Lung (tissue), 12 donors: ENCODE measurements around the gene CCDC157. TPM values are rescaled to one million over a fixed set of nuclear protein-coding genes. Genes with fewer than 3 reads are reported as not detected.

Experiments
- ATAC-seq: fragments of 200-7000 bp; cut with Tn5 transposase; one replicate; pipeline ENCODE4 v1.9.1; 2020; ENCODE audit warnings: moderate number of reproducible peaks; ENCODE audit not compliant: insufficient read depth, low FRiP score
- DNase-seq, 3 donors: peaks; one replicate each; pipeline ENCODE4 v3.0.0-alpha.2; 2013 to 2017
- H3K27ac ChIP-seq, 2 donors: one replicate each; pipeline ENCODE4 v1.5.1; 2013; ENCODE audit warnings: mild to moderate bottlenecking in 2 of 2, moderate library complexity in 2 of 2, control low read depth in 1 of 2, inconsistent platforms in 1 of 2, low read depth in 1 of 2, low read length in 1 of 2
- H3K27me3 ChIP-seq, 3 donors: one replicate each; pipeline ENCODE4 v1.5.1; 2013; ENCODE audit warnings: low read length in 2 of 3; ENCODE audit not compliant: control insufficient read depth in 3 of 3, insufficient read depth in 3 of 3
- H3K36me3 ChIP-seq, 4 donors: one replicate each; pipeline ENCODE4 v1.5.1; 2013; ENCODE audit warnings: low read length in 4 of 4, mild to moderate bottlenecking in 1 of 4, moderate library complexity in 1 of 4; ENCODE audit not compliant: control insufficient read depth in 4 of 4, insufficient read depth in 4 of 4
- H3K4me1 ChIP-seq, 5 donors: one replicate each; pipeline ENCODE4 v1.5.1; 2013; ENCODE audit warnings: low read length in 5 of 5, mild to moderate bottlenecking in 2 of 5, moderate library complexity in 1 of 5; ENCODE audit not compliant: control insufficient read depth in 5 of 5, insufficient read depth in 5 of 5
- H3K4me3 ChIP-seq: one replicate; pipeline ENCODE4 v1.5.1; 2013; ENCODE audit warnings: mild to moderate bottlenecking, control low read depth, moderate library complexity
- H3K9ac ChIP-seq, 2 donors: one replicate each; pipeline ENCODE4 v1.5.1; 2013; ENCODE audit warnings: low read length in 2 of 2, control low read depth in 1 of 2; ENCODE audit not compliant: insufficient read depth in 1 of 2
- H3K9me3 ChIP-seq, 4 donors: one replicate each; pipeline ENCODE4 v1.5.1; 2013; ENCODE audit warnings: low read length in 3 of 4, mild to moderate bottlenecking in 1 of 4, moderate library complexity in 1 of 4; ENCODE audit not compliant: control insufficient read depth in 4 of 4, insufficient read depth in 3 of 4
- WGBS, 2 donors: extraction: QIAGEN DNeasy Blood & Tissue Kit; methylation state at CpG; one replicate each; pipeline ENCODE4 v1.1.7; 2013; 5-methylcytosine and 5-hydroxymethylcytosine counted together
- polyA plus RNA-seq, 2 donors: library from polyadenylated mRNA; stranded (reverse); fragments of 200-250 nt; gene quantifications; one replicate each; pipeline ENCODE4 v1.2.1, GENCODE V29; 2013
- total RNA-seq, 2 donors: library from RNA; depleted of rRNA in 1 of 2; stranded (reverse); fragments of >200 nt in 1 of 2; gene quantifications; one replicate each; pipeline ENCODE4 v1.2.1, GENCODE V29; 2014 to 2021
- TF ChIP-seq, protein P1 (sequence below): IDR thresholded peaks from 2 replicates; pipeline ENCODE4 v1.5.1; 2012; ENCODE audit warnings: mild to moderate bottlenecking; ENCODE audit errors: control extremely low read depth, extremely low read depth
- donor health status: control.
- donor health status: control.
- donor health status: Bipolar disorder and iron deficiency.
- donor health status: healthy.
- donor health status: DM: yes; HTN: yes; CAD: no.

CCDC157 gene
- total and polyA plus RNA-seq, 4 donors: 4.1 to 11.9 (median 8.5) TPM

DNA sequence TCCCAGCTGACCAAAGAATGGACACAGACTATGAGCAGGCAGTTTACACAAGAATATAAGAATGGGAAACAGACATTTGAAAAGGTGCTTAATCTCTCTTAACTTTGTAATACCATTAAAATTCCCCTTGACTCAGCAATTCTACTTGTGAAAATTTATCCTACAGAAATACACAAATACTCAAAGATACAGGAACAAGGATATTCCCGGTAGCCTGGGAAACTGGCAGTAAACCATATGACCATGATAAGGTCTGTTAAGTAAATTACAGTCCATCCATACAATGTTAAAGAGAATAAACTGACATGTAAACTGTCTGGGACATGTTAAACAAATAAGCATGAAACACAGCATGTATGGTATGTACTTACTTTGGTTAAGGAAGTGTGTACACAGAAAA lies 60.0 kb downstream of the CCDC157 start:
- no peak overlapping the region for H3K4me3 ChIP-seq
- H3K36me3 ChIP-seq: peaks cover 8 to 24% (median 20%) of the 10 kb centered on the region in 4 donors
- TF ChIP-seq, protein P1, sequence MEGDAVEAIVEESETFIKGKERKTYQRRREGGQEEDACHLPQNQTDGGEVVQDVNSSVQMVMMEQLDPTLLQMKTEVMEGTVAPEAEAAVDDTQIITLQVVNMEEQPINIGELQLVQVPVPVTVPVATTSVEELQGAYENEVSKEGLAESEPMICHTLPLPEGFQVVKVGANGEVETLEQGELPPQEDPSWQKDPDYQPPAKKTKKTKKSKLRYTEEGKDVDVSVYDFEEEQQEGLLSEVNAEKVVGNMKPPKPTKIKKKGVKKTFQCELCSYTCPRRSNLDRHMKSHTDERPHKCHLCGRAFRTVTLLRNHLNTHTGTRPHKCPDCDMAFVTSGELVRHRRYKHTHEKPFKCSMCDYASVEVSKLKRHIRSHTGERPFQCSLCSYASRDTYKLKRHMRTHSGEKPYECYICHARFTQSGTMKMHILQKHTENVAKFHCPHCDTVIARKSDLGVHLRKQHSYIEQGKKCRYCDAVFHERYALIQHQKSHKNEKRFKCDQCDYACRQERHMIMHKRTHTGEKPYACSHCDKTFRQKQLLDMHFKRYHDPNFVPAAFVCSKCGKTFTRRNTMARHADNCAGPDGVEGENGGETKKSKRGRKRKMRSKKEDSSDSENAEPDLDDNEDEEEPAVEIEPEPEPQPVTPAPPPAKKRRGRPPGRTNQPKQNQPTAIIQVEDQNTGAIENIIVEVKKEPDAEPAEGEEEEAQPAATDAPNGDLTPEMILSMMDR: no peak
- WGBS, 2 donors: 67 to 85% methylated on average over 1 of the region's 1 CpG
- H3K9me3 ChIP-seq: peaks cover 0 to 1% (median 0%) of the 10 kb centered on the region in 4 donors
- H3K27me3 ChIP-seq: no peaks in the 10 kb centered on the region
- H3K9ac ChIP-seq: no peak overlapping the region
- DNase-seq (no peak), ATAC-seq (no peak)
- H3K27ac ChIP-seq: no peak overlapping the region
- peaks cover 0 to 4% (median 0%) of the 10 kb centered on the region in 5 donors for H3K4me1 ChIP-seq

DNA sequence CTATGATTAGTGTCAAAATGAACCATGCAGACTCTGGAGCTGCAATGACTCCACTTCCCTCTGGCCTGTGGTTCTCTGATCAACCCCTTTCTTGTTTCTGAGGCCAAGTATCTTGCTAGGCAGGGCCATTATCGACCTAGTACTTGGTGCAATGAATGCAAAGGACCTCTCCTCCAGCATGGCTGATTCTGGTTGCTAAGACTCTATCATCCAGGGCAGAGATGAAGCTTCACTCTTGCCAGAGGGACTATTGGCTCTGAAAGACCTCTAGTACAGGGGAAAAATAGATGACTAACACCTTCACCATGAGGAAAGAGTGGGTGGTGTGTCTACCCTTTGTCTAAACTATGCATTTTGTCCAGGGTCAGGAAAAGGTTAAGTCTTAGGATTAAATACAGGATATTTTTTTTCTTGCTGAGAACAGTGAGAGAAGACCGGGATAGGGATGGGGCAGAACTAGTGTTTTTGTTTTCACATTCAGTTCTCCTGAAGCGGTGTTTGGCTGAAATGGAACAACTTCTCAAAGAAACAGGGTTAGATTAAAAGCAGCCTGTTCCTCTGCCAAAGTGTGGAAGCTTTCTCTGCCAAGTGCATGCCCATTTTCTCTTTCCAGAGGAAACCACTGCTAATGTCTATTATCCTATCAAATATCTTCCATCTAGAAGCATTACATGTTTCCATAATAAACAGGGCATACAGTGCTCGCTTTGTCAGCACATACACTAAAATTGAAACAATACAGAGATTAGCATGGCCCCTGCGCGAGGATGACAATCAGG lies 63.7 kb downstream of the CCDC157 start:
- 66 to 85% methylated on average over 6 of the region's 6 CpGs for WGBS, 2 donors
- no peak overlapping the region for H3K27ac ChIP-seq

DNA sequence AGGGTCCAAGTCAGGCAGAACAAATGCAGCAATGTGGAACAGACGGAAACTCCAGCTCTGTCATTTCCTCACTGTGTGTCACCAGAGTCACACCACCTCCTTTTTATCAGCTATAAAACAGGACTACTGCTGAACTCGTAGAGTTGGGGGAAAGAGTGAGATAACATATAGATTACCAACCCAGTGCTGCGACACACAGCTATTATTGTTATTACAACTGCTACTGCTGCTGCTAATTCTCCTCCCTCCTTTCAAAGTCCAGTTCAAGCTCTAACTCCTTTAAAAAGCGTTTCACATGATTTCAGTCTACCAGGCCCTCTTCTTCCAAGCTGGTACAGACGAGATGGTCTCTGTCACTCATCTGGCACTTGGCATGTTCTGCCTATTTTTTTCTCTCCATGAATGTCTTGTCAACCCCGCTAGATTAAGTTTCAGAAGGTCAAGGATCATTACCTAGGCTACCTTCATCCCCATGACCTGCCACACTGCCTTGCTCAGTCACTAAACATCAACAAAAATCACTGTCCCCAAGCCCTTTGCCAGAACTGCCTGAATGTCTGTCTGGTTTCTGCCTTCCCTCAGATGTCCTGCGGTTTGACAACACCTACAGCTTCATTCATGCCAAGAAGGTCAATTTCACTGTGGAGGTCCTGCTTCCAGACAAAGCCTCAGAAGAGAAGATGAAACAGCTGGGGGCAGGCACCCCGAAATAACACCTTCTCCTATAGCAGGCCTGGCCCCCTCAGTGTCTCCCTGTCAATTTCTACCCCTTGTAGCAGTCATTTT lies 65.1 kb downstream of the CCDC157 start:
- ATAC-seq (no peak), DNase-seq (no peak)
- Histone ChIP-seq H3K9me3 (no peaks in the 10 kb centered on the region), H3K27me3 (no peaks in the 10 kb centered on the region), H3K36me3 (peaks cover 0 to 12% (median 9%) of the 10 kb centered on the region in 4 donors), H3K4me3 (no peak overlapping the region), H3K27ac (peak overlapping the region; percentile 96 to 98), H3K4me1 (peaks cover 11 to 29% (median 17%) of the 10 kb centered on the region in 5 donors), H3K9ac (peak overlapping the region; percentile 15 to 83)
- TF ChIP-seq, protein P1: no peak
- WGBS, 2 donors: 79 to 81% methylated on average over 8 of the region's 8 CpGs

More for the DNA sequence above, 63.7 kb downstream of the CCDC157 start:
- TF ChIP-seq, protein P1: no peak
- Histone ChIP-seq H3K4me3 (no peak overlapping the region), H3K9ac (no peak overlapping the region), H3K4me1 (peaks cover 11 to 28% (median 15%) of the 10 kb centered on the region in 5 donors), H3K27me3 (no peaks in the 10 kb centered on the region), H3K9me3 (no peaks in the 10 kb centered on the region), H3K36me3 (peaks cover 6 to 18% (median 14%) of the 10 kb centered on the region in 4 donors)
- DNase-seq (no peak), ATAC-seq (no peak)
